Thyroid gland (tissue), 4 donors: ENCODE data around the gene ARHGAP4. TPM values are rescaled to one million over a fixed set of nuclear protein-coding genes. Genes with fewer than 3 reads are reported as not detected.

Experiments used
- DNase-seq, 2 donors: peaks; one replicate each; pipeline ENCODE4 v3.0.0-alpha.2; 2019
- H3K27ac ChIP-seq, 3 donors: fragments of 200-600 bp; sonication (generic); 1 replicate in 2 of 3; 2 replicates in 1 of 3; pipeline ENCODE4 v1.5.1; 2016 to 2019; ENCODE audit warnings: mild to moderate bottlenecking in 1 of 3, moderate library complexity in 1 of 3
- H3K27me3 ChIP-seq: fragments of 200-600 bp; sonication (generic); one replicate; pipeline ENCODE4 v1.5.1; 2019
- H3K36me3 ChIP-seq, 2 donors: fragments of 200-600 bp; sonication (generic); one replicate each; pipeline ENCODE4 v1.5.1; 2016 to 2019
- H3K4me1 ChIP-seq, 2 donors: fragments of 200-600 bp; sonication (generic); one replicate each; pipeline ENCODE4 v1.5.1; 2017 to 2019
- H3K4me3 ChIP-seq, 3 donors: fragments of 200-600 bp; sonication (generic); replicated peaks in 1 of 3; 1 replicate in 2 of 3; 2 replicates in 1 of 3; pipeline ENCODE4 v1.5.1; 2016; ENCODE audit warnings: mild to moderate bottlenecking in 1 of 3
- H3K9me3 ChIP-seq: fragments of 200-600 bp; sonication (generic); one replicate; pipeline ENCODE4 v1.5.1; 2017
- POLR2A ChIP-seq, 2 donors: fragments of 450-650 bp; IDR thresholded peaks; one replicate each; pipeline ENCODE4 v1.6.1; 2017; ENCODE audit warnings: antibody characterized with exemption in 2 of 2, mild to moderate bottlenecking in 2 of 2, moderate library complexity in 1 of 2
- WGBS, 2 donors: methylation state at CpG; one replicate each; pipeline ENCODE4 v1.1.5; 2017; 5-methylcytosine and 5-hydroxymethylcytosine counted together
- intact Hi-C: fragments of 100-400 bp; cut with DNase I; formaldehyde crosslinking; loops from one replicate; pipeline ENCODE4 v1.15.1; 2023
- total RNA-seq, 4 donors: library from RNA; depleted of rRNA; stranded (reverse); fragments of >200 nt; gene quantifications; one replicate each; pipeline ENCODE4 v1.2.3, GENCODE V29; 2016
- TF ChIP-seq, protein P1 (sequence below), 6 experiments: fragments of 200-600 bp in 3 of 6; fragments of 450-650 bp in 3 of 6; sonication (generic) in 3 of 6; IDR thresholded peaks; one replicate each; pipeline ENCODE4 v1.5.1; 2016 to 2019; ENCODE audit warnings: antibody characterized with exemption in 6 of 6, mild to moderate bottlenecking in 2 of 6, inconsistent platforms in 1 of 6, moderate library complexity in 1 of 6

ARHGAP4 gene
- total RNA-seq, 4 donors from 2014 or later: 6.5 to 37.0 (median 12.2) TPM

DNA sequence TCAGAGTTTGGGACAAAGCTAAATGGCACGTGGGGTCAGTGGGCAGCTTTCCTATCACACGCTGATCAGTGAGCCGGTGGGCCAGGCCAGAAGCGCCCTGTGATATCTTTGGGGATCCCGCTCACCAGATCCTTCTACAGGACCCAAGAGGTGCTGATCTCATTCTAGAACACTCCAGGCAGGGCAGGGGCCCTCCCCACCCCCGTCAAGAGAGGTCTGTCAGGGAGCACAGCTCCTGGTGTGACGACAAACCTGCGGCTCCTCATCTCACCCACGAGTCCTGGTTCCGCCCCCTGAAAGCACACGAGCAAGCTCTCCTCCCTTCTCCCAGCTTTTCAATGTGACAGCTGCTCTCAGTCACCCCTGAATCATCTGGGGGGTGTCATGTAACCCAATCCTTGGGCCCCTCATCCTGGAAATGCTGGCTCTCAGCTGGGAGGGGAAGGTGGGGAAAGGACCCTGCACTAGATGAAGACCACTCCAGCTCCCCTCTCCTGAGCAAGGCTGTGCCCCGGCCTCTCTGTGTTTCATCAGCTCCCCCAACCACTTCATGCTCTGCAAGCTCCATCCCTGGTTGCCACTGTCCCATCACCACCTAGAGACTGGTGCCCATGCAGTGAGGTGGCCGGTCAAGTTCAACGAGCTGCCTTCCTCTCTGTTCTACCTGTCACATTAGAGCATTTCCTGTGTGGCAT is 40.9 kb upstream of the ARHGAP4 start:
- WGBS, 2 donors: 35 to 86% methylated on average over 4 to 7 of the region's 14 CpGs
- Histone ChIP-seq H3K27me3 (no peaks in the 10 kb centered on the region), H3K4me3 (no peak overlapping the region), H3K4me1 (peaks cover 26 to 34% of the 10 kb centered on the region in 2 donors), H3K36me3 (peaks cover 4 to 10% of the 10 kb centered on the region in 2 donors), H3K27ac (no peak overlapping the region), H3K9me3 (no peaks in the 10 kb centered on the region)
- TF ChIP-seq, protein P1, sequence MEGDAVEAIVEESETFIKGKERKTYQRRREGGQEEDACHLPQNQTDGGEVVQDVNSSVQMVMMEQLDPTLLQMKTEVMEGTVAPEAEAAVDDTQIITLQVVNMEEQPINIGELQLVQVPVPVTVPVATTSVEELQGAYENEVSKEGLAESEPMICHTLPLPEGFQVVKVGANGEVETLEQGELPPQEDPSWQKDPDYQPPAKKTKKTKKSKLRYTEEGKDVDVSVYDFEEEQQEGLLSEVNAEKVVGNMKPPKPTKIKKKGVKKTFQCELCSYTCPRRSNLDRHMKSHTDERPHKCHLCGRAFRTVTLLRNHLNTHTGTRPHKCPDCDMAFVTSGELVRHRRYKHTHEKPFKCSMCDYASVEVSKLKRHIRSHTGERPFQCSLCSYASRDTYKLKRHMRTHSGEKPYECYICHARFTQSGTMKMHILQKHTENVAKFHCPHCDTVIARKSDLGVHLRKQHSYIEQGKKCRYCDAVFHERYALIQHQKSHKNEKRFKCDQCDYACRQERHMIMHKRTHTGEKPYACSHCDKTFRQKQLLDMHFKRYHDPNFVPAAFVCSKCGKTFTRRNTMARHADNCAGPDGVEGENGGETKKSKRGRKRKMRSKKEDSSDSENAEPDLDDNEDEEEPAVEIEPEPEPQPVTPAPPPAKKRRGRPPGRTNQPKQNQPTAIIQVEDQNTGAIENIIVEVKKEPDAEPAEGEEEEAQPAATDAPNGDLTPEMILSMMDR (IDR thresholded peaks at IDR 0.05): no peak
- TF ChIP-seq POLR2A (IDR thresholded peaks at IDR 0.05): no peak
- intact Hi-C loops: no loop called here
- no peak for DNase-seq

DNA sequence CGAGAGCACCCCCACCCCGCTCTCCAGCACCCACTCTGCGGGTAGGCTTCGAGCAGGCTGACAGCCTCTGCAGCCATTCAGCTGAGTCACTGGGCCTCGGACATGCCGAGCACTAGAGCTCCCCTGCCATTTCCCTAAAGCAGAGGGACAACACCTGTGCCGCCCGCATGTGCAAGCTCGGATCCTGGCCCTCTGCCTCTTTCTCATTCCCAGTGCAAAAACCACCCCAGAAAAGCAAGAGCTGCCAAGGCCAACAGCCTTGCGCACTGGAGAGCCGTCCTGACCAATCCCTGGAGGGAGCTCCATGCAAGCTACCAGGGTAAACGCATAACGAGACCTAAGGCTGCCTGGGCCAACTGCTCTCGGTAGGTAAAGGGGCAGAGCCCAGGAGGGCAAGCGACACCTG is 40.2 kb upstream of the ARHGAP4 start:
- Histone ChIP-seq H3K4me3 (no peak overlapping the region), H3K36me3 (peaks cover 11 to 17% of the 10 kb centered on the region in 2 donors), H3K9me3 (no peaks in the 10 kb centered on the region), H3K27me3 (no peaks in the 10 kb centered on the region), H3K27ac (no peak overlapping the region), H3K4me1 (peaks cover 26 to 34% of the 10 kb centered on the region in 2 donors)
- peak; percentile 48 to 60 for DNase-seq
- no peak for TF ChIP-seq POLR2A (IDR thresholded peaks at IDR 0.05)
- TF ChIP-seq, protein P1 (IDR thresholded peaks at IDR 0.05): no peak
- intact Hi-C loops: no loop called here
- WGBS, 2 donors: 52 to 55% methylated on average over 8 of the region's 15 CpGs

DNA sequence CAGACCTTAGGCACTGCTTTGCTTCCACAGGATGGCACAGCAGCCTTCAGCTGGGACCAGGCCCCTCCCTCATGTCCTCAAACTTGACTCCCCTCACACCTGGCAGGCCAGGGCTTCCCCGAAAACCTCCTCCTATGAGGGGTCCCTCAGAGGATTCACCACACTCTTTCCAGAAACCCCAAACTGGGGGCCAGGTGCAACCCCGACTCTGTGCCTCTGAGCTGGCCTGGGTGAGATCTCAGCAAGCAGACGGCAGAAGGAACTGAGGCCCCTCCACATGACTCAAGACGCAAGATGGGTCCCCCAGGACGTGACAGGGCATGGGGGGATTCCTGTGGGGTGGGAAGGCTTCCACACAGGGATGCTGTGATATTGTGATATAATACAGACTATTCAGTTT is 39.3 kb upstream of the ARHGAP4 start:
- Histone ChIP-seq H3K4me1 (peaks cover 26 to 34% of the 10 kb centered on the region in 2 donors), H3K9me3 (no peaks in the 10 kb centered on the region), H3K4me3 (no peak overlapping the region), H3K27me3 (no peaks in the 10 kb centered on the region), H3K27ac (no peak overlapping the region), H3K36me3 (peaks cover 18 to 25% of the 10 kb centered on the region in 2 donors)
- TF ChIP-seq POLR2A (IDR thresholded peaks at IDR 0.05): no peak
- TF ChIP-seq, protein P1 (IDR thresholded peaks at IDR 0.05): no peak
- no peak for DNase-seq
- WGBS, 2 donors: no CpG with 5 or more reads among the region's 5 CpGs
- intact Hi-C loops: no loop called here

DNA sequence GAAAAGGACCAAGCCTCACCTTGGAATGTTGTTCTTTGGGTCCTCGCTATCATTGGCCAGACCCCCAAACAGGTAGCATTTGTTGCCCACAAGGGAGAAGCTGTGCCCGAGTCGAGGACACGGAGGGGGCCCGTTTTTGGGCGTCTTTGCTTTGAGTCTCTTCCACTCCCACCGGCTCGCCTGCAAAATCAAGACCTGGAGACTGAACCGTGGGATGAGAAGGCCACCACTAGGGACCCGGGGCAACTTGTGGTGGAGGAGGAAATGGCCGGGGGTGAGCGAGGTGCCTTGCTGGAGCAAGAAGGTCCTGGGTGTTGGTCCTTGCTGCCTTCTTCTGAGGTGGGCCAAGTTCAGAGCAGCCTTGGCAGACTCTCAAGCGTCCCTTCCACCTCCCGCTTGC is 38.0 kb upstream of the ARHGAP4 start:
- no peaks in the 10 kb centered on the region for H3K27me3 ChIP-seq
- no peaks in the 10 kb centered on the region for H3K9me3 ChIP-seq
- H3K36me3 ChIP-seq: peaks cover 31 to 35% of the 10 kb centered on the region in 2 donors
- peaks cover 18 to 25% of the 10 kb centered on the region in 2 donors for H3K4me1 ChIP-seq
- H3K27ac ChIP-seq: no peak overlapping the region
- WGBS, 2 donors: 86 to 96% methylated on average over 9 to 11 of the region's 14 CpGs
- no peak overlapping the region for H3K4me3 ChIP-seq
- no peak for DNase-seq
- TF ChIP-seq, protein P1 (IDR thresholded peaks at IDR 0.05): no peak
- TF ChIP-seq POLR2A (IDR thresholded peaks at IDR 0.05): no peak
- intact Hi-C loops: no loop called here

DNA sequence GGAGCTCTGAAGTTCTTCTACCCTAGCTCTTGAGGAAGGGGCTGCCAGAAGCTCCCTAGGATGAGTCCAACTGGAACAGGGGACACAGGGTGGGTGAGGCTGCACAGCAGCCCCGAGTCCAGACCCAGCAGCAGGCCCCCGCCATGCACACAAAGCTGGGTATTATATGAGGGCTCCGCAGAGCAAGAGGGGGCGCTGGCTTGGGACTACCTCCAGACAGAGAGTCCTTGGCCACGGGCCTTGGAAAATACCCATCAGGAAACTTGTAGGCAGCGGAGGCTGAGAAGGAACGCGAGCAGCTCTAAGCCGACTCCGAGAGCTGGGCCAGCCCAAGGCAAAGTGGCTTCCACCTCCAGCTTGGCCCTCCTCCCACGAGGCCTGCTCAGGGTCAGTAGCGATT is 37.5 kb upstream of the ARHGAP4 start:
- Histone ChIP-seq H3K36me3 (peaks cover 37 to 40% of the 10 kb centered on the region in 2 donors), H3K27me3 (no peaks in the 10 kb centered on the region), H3K4me3 (no peak overlapping the region), H3K4me1 (peaks cover 15 to 20% of the 10 kb centered on the region in 2 donors), H3K9me3 (no peaks in the 10 kb centered on the region), H3K27ac (no peak overlapping the region)
- TF ChIP-seq, protein P1 (IDR thresholded peaks at IDR 0.05): no peak
- TF ChIP-seq POLR2A (IDR thresholded peaks at IDR 0.05): no peak
- 90% methylated on average over 10 of the region's 12 CpGs; no CpG with 5 or more reads in 1 of the 2 donors for WGBS, 2 donors
- no peak for DNase-seq
- intact Hi-C loops: no loop called here
